HAP-1 (cell line): ENCODE measurements around the gene CDYL2.

Experiments used
- DNase-seq, 2 experiments: peaks; one replicate each; pipeline ENCODE4 v3.0.0-alpha.2; 2016 to 2020; ENCODE audit warnings: low spot score in 2 of 2
- H3K27me3 ChIP-seq: fragments of 250-450 bp; sonication (Bioruptor Pico); 2 replicates; pipeline ENCODE4 v1.5.1; 2020; ENCODE audit warnings: low read depth, mild to moderate bottlenecking, moderate library complexity
- H3K36me3 ChIP-seq: fragments of 250-450 bp; sonication (Bioruptor Pico); replicated peaks from 2 replicates; pipeline ENCODE4 v1.5.1; 2020; ENCODE audit warnings: mild to moderate bottlenecking
- H3K4me1 ChIP-seq: fragments of 250-450 bp; sonication (Bioruptor Pico); 2 replicates; pipeline ENCODE4 v1.5.1; 2020; ENCODE audit warnings: mild to moderate bottlenecking
- H3K4me3 ChIP-seq: fragments of 250-450 bp; sonication (Bioruptor Pico); 2 replicates; pipeline ENCODE4 v1.5.1; 2020; ENCODE audit warnings: mild to moderate bottlenecking, moderate library complexity
- H3K9me3 ChIP-seq: fragments of 250-450 bp; sonication (Bioruptor Pico); 2 replicates; pipeline ENCODE4 v1.5.1; 2020; ENCODE audit warnings: mild to moderate bottlenecking, moderate library complexity
- in situ Hi-C: fragments of 300-500 bp; cut with MboI; formaldehyde crosslinking; loops from 3 replicates; pipeline ENCODE4 v1.14.3; 2020; ENCODE audit warnings: low sequenced_read_pairs, inconsistent platforms, mixed read lengths

Gene CDYL2

DNA sequence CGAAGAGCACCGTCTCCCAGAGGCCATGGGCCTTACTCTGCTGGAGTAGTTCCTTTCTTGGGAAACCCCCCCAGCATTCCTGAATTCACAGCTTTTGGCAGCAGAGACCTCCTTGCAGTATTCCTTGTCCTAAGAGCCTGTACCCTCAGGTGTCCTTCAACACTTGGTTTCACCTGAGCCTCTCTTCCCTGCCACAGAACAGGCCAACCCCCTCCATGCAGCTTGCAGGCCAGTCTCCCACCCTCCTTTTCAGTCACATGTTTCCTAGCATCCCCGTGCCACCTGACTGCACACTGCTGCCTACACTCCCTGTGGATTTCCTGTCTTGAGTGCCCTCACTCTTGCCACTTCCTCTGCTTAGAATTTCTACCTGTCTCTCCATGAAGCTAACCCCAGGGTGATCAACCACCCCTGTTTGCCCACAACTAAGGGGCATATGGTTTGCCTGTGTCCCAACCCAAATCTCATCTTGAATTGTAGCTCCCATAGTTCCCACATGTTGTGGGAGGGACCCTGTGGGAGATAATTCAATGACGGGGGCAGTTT lies 198.1 kb downstream of the CDYL2 start:
- Histone ChIP-seq H3K4me1 (no peaks in the 10 kb centered on the region), H3K27me3 (no peaks in the 10 kb centered on the region), H3K4me3 (no peak overlapping the region), H3K9me3 (no peaks in the 10 kb centered on the region), H3K36me3 (no peaks in the 10 kb centered on the region)
- no peak for DNase-seq
- in situ Hi-C loops: no loop called here

DNA sequence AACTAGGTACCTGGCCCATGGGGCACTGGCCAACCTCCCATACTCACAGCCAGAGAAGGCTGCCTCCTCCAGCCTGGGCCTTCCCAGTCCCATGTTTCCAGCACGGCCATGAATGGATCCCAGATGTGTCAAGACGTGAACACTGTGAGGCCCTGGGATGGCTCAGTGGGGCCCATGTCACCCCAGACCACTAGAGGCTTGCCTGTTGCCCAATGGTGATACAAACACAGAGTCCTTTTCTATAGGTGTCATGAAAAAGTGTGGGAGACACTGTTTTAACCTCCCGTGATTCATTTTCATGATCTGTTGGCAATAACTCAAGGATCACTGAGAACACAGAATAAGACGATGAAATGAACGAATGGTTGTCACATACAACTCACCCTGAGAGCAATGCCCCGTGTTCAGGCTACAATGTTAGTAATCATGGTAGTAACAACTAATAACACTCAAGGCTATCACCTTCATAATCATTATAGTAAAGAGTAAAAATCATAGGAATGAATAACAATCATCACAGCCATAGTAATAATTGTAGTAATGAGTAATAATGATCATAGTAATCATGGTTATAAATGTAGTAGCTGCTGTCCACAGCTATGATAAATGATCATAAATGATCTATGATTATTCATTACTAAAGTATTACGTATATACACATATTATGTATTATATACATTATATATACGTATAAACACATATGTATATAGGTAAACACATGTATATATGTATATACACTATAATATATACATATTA lies 199.6 kb downstream of the CDYL2 start:
- no peaks in the 10 kb centered on the region for H3K9me3 ChIP-seq
- H3K36me3 ChIP-seq: no peaks in the 10 kb centered on the region
- H3K4me1 ChIP-seq: no peaks in the 10 kb centered on the region
- H3K27me3 ChIP-seq: no peaks in the 10 kb centered on the region
- DNase-seq: no peak
- no peak overlapping the region for H3K4me3 ChIP-seq
- in situ Hi-C loops: no loop called here

DNA sequence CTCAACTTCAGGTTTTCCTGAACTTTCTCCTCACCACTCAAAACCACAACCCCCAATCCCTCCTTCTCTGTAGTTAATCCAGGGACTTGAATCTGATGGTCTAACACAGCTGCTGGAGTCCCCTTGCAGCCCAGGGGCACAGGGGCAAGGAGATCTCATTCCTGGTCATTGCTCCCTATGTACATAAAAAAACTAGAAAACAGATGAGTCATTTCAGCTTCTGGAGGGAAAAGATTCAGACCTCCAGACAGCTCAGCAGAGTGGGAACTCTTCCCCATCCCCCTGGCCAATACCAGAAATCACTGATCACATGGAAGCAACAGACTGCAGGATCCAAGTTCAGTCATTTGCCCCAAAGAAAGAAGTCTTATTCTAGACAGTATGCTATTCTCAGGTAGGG lies 201.5 kb downstream of the CDYL2 start:
- no peaks in the 10 kb centered on the region for H3K9me3 ChIP-seq
- no peaks in the 10 kb centered on the region for H3K27me3 ChIP-seq
- H3K4me3 ChIP-seq: no peak overlapping the region
- in situ Hi-C loops: no loop called here
- DNase-seq: no peak
- H3K4me1 ChIP-seq: no peaks in the 10 kb centered on the region
- no peaks in the 10 kb centered on the region for H3K36me3 ChIP-seq

DNA sequence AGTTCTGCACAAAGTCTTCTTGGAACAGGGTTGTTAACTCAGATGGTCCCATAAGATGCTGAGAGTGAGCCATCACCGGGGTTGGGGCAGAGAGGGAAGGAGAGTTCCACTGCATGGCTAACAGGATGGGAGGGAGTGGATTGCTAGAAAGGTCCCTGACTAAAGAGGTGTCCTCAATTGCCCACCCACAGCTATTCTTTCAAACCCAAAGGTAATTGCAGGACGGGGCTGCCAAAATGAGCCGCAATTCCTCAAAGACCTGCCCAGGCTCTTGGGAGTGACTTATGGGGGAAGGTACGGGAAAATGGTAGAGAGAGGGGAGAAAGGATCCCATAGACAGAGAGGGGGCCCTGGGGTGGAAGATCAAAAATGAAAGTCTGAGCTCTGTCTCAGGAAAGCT lies 203.2 kb downstream of the CDYL2 start:
- in situ Hi-C loops: no loop called here

DNA sequence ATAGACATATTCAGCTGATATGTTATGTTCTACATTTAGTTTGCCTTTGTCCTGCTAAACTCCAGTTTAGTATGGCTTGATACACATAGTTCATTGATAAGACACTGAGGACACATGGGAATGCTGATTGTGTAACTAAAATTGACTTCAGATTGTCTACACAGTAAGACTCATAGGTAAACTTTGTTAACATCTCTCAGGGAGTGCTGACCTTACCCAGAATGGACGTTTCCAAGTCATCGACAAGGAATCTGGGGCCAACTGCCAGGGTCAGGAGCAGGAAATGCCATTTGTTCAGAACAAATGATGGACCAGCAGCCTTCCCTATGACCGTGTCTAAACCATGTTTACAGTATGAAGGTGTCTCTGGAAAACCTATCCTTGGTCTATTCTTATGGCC lies 204.9 kb downstream of the CDYL2 start:
- Histone ChIP-seq H3K27me3 (no peaks in the 10 kb centered on the region), H3K4me1 (no peaks in the 10 kb centered on the region), H3K36me3 (no peaks in the 10 kb centered on the region), H3K4me3 (no peak overlapping the region), H3K9me3 (no peaks in the 10 kb centered on the region)
- in situ Hi-C loops: no loop called here
- no peak for DNase-seq

More for the DNA sequence above, 203.2 kb downstream of the CDYL2 start:
- Histone ChIP-seq H3K9me3 (no peaks in the 10 kb centered on the region), H3K27me3 (no peaks in the 10 kb centered on the region), H3K4me1 (no peaks in the 10 kb centered on the region), H3K36me3 (no peaks in the 10 kb centered on the region), H3K4me3 (no peak overlapping the region)
- DNase-seq: no peak

DNA sequence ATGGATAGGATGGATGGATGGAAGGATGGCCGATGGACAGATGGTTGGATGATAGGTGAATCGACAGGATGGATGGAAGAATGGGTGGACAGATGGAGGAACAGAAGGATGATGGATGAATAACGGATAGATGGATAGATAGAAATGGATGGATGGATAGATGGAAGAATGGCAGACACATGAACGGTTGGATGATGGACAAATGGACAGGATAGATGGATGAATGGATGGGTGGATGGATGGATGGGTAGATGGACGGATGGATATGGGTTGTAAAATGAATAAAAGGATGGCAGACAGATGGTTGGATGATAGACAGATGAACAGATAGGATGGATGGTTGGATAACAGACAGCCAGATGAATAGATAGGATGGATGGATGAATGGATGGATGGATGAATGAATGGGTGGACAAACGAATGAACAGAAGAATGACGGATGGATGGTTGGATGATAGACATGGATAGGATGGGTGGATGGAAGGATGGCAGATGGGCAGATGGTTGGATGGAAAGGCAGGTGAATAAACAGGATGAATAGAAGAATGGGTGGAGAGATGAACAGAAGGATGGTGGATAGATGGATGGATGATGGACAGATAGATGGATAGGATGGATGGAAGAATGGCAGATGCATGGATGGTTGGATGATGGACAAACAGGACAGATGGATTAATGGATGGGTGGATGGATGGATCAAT lies 207.7 kb downstream of the CDYL2 start:
- no peaks in the 10 kb centered on the region for H3K4me1 ChIP-seq
- no peak overlapping the region for H3K4me3 ChIP-seq
- no peaks in the 10 kb centered on the region for H3K9me3 ChIP-seq
- in situ Hi-C loops: no loop called here
- H3K27me3 ChIP-seq: no peaks in the 10 kb centered on the region
- H3K36me3 ChIP-seq: no peaks in the 10 kb centered on the region
- no peak for DNase-seq

DNA sequence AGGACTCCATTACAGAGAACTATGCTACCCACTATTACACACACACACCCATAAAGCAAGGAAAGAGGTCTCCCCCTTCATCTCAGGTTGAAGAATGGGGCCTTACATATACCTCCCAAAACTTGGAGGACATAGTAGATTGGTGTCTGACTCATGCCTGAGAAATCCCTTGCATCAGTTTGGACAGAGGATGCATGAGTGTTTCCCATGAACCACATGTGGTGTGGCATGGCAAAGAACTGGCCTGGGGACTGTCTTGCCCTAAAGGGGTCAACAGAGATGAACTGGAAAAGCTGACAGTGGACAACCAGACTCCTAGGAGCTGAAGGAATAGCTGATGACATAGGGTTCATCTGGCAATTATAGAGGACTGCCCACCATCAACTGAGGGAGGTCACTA lies 209.6 kb downstream of the CDYL2 start:
- in situ Hi-C loops: no loop called here
- Histone ChIP-seq H3K36me3 (no peaks in the 10 kb centered on the region), H3K4me1 (no peaks in the 10 kb centered on the region), H3K9me3 (no peaks in the 10 kb centered on the region), H3K27me3 (no peaks in the 10 kb centered on the region), H3K4me3 (no peak overlapping the region)
- DNase-seq: no peak

DNA sequence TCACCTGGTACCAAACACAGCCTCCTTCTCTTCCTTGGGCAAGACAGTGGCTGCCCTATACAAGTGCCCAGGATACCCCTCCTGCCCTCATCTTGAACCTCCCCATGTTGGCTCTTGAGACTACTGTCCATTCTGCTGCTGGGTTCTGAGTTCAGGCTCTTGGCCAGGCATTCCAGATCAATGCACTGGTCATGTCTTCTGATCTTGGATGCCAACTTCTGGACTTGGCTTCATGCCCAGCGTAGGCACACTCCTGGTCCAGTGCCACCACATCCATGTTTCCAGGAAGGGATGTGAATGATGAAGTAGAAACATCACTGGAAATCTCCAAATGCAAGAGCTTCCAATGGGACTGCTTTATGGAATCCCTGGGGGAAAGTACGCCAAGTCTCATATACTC lies 212.1 kb downstream of the CDYL2 start:
- Histone ChIP-seq H3K27me3 (no peaks in the 10 kb centered on the region), H3K4me1 (no peaks in the 10 kb centered on the region), H3K36me3 (no peaks in the 10 kb centered on the region), H3K4me3 (no peak overlapping the region), H3K9me3 (no peaks in the 10 kb centered on the region)
- in situ Hi-C loops: no loop called here
- no peak for DNase-seq

DNA sequence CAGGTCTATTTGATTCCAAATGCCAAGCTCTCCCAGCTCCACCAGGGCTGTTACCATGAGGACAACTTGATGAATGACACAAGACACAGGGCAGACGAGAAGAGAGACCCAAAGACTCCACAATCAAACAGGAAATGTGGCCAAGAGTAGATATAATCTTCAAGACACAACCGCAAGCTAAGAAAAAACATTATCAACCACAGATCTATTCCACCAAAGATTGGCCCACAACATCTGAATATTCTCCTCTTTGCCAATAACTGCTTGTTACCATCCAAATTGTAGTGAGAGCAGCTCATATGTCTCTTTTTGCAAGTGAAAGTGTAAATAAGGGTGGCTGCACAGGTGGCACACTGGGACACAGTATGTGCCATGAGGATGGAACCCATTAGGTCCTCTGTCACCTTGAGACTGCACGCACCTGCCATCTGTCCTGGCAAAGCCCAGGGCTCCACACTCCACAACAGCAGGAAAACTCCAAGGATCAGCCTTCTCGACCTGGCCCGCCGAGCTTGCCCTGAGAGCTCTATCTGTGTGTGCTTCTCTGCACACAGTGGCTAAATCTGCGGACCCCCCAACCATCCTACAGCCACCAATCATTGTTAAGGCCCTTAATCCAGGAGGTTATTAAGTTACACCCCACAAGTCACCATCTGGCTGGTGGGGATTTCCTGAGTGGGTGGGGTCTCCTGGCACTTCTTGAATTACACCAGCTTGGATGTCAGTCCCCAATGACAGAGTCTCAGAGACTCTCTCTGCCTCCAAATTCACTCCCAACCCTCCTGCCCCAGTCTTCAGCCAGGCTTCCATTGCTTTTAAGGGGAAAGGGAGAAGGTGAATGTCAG lies 213.1 kb downstream of the CDYL2 start:
- no peaks in the 10 kb centered on the region for H3K36me3 ChIP-seq
- H3K27me3 ChIP-seq: no peaks in the 10 kb centered on the region
- no peak overlapping the region for H3K4me3 ChIP-seq
- H3K4me1 ChIP-seq: no peaks in the 10 kb centered on the region
- DNase-seq: no peak
- in situ Hi-C loops: no loop called here
- H3K9me3 ChIP-seq: no peaks in the 10 kb centered on the region

DNA sequence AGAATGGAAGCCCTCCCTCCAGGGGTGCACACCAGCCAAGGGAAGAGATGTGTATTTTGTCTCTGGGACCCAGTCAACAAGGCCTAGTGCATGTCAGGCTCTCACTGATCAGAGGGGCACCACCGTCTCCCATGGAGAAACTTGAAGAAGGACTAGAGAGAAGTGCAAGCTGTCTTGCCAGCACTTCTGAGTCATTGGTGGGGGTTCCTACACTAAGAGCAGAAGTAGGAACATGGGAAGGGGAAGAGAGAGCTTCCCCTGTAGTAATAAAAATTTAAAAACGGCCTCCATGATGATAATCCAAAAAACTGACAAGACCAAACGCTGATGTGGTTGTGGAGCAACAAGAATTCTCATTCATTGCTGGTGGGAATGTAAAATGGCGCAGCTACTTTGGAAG lies 217.3 kb downstream of the CDYL2 start:
- in situ Hi-C loops: no loop called here
- no peaks in the 10 kb centered on the region for H3K9me3 ChIP-seq
- H3K36me3 ChIP-seq: no peaks in the 10 kb centered on the region
- no peaks in the 10 kb centered on the region for H3K27me3 ChIP-seq
- H3K4me1 ChIP-seq: no peaks in the 10 kb centered on the region
- H3K4me3 ChIP-seq: no peak overlapping the region
- no peak for DNase-seq

DNA sequence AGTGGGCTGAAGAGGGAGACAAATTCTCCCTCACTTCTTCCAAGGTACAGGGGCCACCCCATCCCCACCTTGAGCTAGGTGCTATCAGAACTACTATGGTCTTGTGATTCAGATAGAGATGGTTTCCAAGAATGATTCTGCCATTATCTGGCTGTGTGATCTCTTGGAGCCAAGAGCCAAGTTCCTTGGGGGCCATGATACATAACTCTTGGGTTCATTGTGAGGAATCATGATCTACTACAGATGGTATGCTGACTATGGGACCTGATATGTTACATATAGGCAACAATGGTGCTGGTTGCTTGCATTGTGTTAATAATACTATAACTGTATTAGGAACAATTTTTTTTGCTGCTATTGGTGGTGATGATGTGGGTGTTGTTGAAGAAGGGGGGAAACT lies 217.9 kb downstream of the CDYL2 start:
- H3K4me3 ChIP-seq: no peak overlapping the region

DNA sequence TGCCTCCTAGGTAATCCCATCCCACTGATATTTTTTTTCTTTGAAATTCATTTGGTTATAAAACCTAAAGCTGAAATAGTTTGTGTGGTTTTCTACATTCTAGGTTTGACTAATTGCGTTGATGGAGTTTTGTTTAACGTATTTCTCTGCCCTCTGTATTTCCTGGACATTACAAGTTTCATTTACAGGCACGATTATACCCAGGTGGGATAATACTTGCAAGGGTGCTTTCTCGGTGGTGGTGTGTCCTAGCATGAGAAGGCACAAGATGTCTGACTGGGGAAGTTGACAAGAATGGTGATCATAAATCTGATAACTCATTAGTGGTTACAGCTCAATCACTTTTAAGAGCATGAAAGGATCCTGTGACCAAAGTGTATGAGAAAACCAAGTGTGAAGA lies 218.6 kb downstream of the CDYL2 start:
- H3K36me3 ChIP-seq: no peaks in the 10 kb centered on the region
- no peaks in the 10 kb centered on the region for H3K27me3 ChIP-seq
- H3K9me3 ChIP-seq: no peaks in the 10 kb centered on the region
- no peak for DNase-seq
- H3K4me1 ChIP-seq: no peaks in the 10 kb centered on the region
- H3K4me3 ChIP-seq: no peak overlapping the region
- in situ Hi-C loops: no loop called here

More for the DNA sequence above, 217.9 kb downstream of the CDYL2 start:
- no peaks in the 10 kb centered on the region for H3K9me3 ChIP-seq
- in situ Hi-C loops: no loop called here
- H3K27me3 ChIP-seq: no peaks in the 10 kb centered on the region
- no peak for DNase-seq
- H3K4me1 ChIP-seq: no peaks in the 10 kb centered on the region
- no peaks in the 10 kb centered on the region for H3K36me3 ChIP-seq

DNA sequence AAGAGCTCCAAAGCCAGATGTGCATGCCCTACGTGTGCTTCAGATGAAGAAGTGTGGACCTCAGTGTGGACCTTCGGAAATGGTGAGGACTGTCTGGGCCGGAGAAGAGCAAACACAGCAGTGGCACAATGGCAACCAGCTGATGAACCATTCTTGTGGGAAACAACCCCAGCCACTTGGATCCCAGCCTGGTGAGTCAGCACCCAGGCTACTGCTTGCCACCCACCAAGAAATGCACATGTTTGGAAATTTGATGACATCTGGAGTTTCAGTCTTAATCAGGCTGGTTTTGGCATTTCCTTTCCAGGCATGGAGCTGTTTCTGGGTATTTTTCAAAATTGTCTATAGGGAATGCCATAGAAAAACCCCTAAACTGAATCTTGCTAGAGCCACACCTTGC lies 220.9 kb downstream of the CDYL2 start:
- in situ Hi-C loops: no loop called here
- Histone ChIP-seq H3K4me1 (no peaks in the 10 kb centered on the region), H3K4me3 (no peak overlapping the region), H3K27me3 (no peaks in the 10 kb centered on the region), H3K9me3 (no peaks in the 10 kb centered on the region), H3K36me3 (no peaks in the 10 kb centered on the region)
- no peak for DNase-seq
